Ishikawa (cell line): ENCODE data around the gene ALPI.

ENCODE experiments used
- CEBPB ChIP-seq: IDR thresholded peaks from 2 replicates; pipeline ENCODE4 v1.6.1; 2012
- CREB1 ChIP-seq: IDR thresholded peaks from 2 replicates; pipeline ENCODE4 v1.6.1; 2012; ENCODE audit warnings: low read depth
- EGR1 ChIP-seq: IDR thresholded peaks from 2 replicates; pipeline ENCODE4 v1.6.1; 2012
- EP300 ChIP-seq: IDR thresholded peaks from 2 replicates; pipeline ENCODE4 v1.6.1; 2012; ENCODE audit warnings: borderline replicate concordance
- FOXM1 ChIP-seq: IDR thresholded peaks from 2 replicates; pipeline ENCODE4 v1.6.1; 2012; ENCODE audit warnings: low read depth, borderline replicate concordance
- NFIC ChIP-seq: IDR thresholded peaks from 2 replicates; pipeline ENCODE4 v1.6.1; 2012
- RAD21 ChIP-seq: IDR thresholded peaks from 2 replicates; pipeline ENCODE4 v1.6.1; 2012; ENCODE audit warnings: low read depth
- REST ChIP-seq: IDR thresholded peaks from 2 replicates; pipeline ENCODE4 v1.6.1; 2012; ENCODE audit warnings: low read depth, mild to moderate bottlenecking
- TAF1 ChIP-seq: IDR thresholded peaks from 2 replicates; pipeline ENCODE4 v1.6.1; 2012; ENCODE audit warnings: low read depth, mild to moderate bottlenecking
- TCF12 ChIP-seq: IDR thresholded peaks from 2 replicates; pipeline ENCODE4 v1.6.1; 2012; ENCODE audit warnings: low read depth
- TEAD4 ChIP-seq: IDR thresholded peaks from 2 replicates; pipeline ENCODE4 v1.6.1; 2012
- YY1 ChIP-seq: IDR thresholded peaks from 2 replicates; pipeline ENCODE4 v1.6.1; 2012; ENCODE audit warnings: low read depth
- ZBTB7A ChIP-seq: IDR thresholded peaks from 2 replicates; pipeline ENCODE4 v1.6.1; 2012; ENCODE audit warnings: low read depth
- TF ChIP-seq, protein P1 (sequence below): IDR thresholded peaks from 2 replicates; pipeline ENCODE4 v1.6.1; 2012
- TF ChIP-seq, protein P2 (sequence below): IDR thresholded peaks from 2 replicates; pipeline ENCODE4 v1.6.1; 2012

The ALPI gene

GRCh38 chr2:232411901-232412629 is 43.9 kb upstream of the ALPI start:
- TF ChIP-seq CEBPB (no peak), EGR1 (no peak), YY1 (no peak), REST (no peak), RAD21 (no peak), ZBTB7A (no peak), FOXM1 (no peak), TEAD4 (no peak)
- TF ChIP-seq, protein P1, sequence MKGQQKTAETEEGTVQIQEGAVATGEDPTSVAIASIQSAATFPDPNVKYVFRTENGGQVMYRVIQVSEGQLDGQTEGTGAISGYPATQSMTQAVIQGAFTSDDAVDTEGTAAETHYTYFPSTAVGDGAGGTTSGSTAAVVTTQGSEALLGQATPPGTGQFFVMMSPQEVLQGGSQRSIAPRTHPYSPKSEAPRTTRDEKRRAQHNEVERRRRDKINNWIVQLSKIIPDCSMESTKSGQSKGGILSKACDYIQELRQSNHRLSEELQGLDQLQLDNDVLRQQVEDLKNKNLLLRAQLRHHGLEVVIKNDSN: no peak
- TF ChIP-seq, protein P2, sequence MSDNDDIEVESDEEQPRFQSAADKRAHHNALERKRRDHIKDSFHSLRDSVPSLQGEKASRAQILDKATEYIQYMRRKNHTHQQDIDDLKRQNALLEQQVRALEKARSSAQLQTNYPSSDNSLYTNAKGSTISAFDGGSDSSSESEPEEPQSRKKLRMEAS: no peak

- TF ChIP-seq ZBTB7A (no peak), CREB1 (no peak), NFIC (no peak), TEAD4 (no peak), REST (no peak), YY1 (no peak), TCF12 (no peak), EP300 (no peak), TAF1 (no peak), RAD21 (no peak), CEBPB (no peak), FOXM1 (no peak), EGR1 (no peak)
- TF ChIP-seq, protein P1: no peak
- TF ChIP-seq, protein P2: no peak
Measured at GRCh38 chr2:232412986-232413385, 43.0 kb upstream of the ALPI start.

DNA sequence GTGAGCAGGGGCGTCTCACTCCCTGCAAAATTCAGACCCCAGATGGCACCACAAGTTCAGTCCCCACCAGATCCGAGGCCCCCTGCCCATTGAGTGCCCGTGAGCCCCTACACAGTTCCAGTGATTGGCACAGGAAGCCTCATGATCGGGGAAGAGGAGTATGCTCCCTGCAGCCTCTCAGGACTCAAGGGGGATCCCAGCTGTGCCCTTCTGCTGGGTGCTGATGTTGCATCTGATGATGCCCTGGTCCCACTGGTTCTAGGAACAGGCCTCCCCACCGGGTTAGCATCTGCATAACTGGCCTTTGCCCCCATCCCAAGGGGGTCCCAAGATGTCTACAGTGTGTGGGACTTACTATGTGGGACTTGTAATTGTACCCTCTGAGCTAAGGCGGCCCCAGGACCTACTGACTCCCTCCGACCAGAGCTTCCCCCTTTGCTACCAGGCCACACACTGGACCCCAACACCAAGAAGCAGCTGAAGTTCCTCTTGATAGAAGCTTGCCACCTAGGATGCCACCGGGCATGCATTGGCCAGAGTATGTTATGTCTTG is 40.7 kb upstream of the ALPI start:
- TF ChIP-seq REST (no peak), EP300 (no peak), TAF1 (no peak), FOXM1 (no peak), TCF12 (no peak), RAD21 (no peak), TEAD4 (no peak), NFIC (no peak), YY1 (no peak), CEBPB (no peak), ZBTB7A (no peak), CREB1 (no peak), EGR1 (no peak)
- TF ChIP-seq, protein P1: no peak
- TF ChIP-seq, protein P2: no peak
